GM13977 (cell line): ENCODE data around the gene NUFIP1.
A peak's percentile ranks its signal among the peaks of the same experiment; 100 is the strongest.
"Not testable (repeated sequence)": the region's sequence is repeated elsewhere in the genome, so short reads cannot be mapped to it uniquely, and the experiment has no call there.

ENCODE experiments used
- DNase-seq: peaks from one replicate; pipeline ENCODE4 v3.0.0; 2012; ENCODE audit warnings: low spot score
- CTCF ChIP-seq: IDR thresholded peaks from 2 replicates; pipeline ENCODE4 v1.5.1; 2012; ENCODE audit warnings: mild to moderate bottlenecking, control low read depth; ENCODE audit not compliant: insufficient read depth; ENCODE audit errors: extremely low read depth, missing control alignments
- in situ Hi-C: fragments of 300-500 bp; cut with MboI; formaldehyde crosslinking; loops from one replicate; pipeline ENCODE4 v1.12.0; 2022; ENCODE audit warnings: low sequenced_read_pairs, low pct_unique_long_range_greater_than_20kb, mixed read lengths, inconsistent platforms; ENCODE audit not compliant: unreplicated experiment

NUFIP1 gene

GRCh38 chr13:44952671-44953070 lies 36.6 kb downstream of the NUFIP1 start:
- TF ChIP-seq CTCF, result no peak
- DNase-seq, result no peak
- in situ Hi-C loops, result no loop called here

GRCh38 chr13:44951184-44951583 lies 38.1 kb downstream of the NUFIP1 start:
- no peak for DNase-seq
- TF ChIP-seq CTCF, result no peak
- in situ Hi-C loops, result no loop called here

GRCh38 chr13:44943411-44943810 lies 45.9 kb downstream of the NUFIP1 start:
- DNase-seq, in situ Hi-C loops: not testable (repeated sequence)

GRCh38 chr13:44938854-44939253 lies 50.4 kb downstream of the NUFIP1 start:
- no peak for TF ChIP-seq CTCF
- no peak for DNase-seq
- in situ Hi-C loops, result no loop called here

- TF ChIP-seq CTCF, result no peak
- no peak for DNase-seq
- in situ Hi-C loops, result no loop called here
These were observed 53.0 kb downstream of the NUFIP1 start for GRCh38 chr13:44936246-44936645.

- in situ Hi-C loops, result no loop called here
- DNase-seq, result peak; percentile 31
- TF ChIP-seq CTCF, result no peak
These were observed 54.5 kb downstream of the NUFIP1 start for GRCh38 chr13:44934724-44935123.

- no peak for DNase-seq
- in situ Hi-C loops, result no loop called here
- TF ChIP-seq CTCF, result no peak
These were observed 56.4 kb downstream of the NUFIP1 start for GRCh38 chr13:44932850-44933251.
